HEK293 (cell line): ENCODE measurements around the gene WDR88.

Experiments
- CTCF ChIA-PET: fragments of 350-600 bp; formaldehyde crosslinking; extraction: SDS; loops from one replicate; lab custom pipeline; 2021; ENCODE audit warnings: antibody characterized with exemption; lab: Yijun Ruan, JAX
- POLR2A ChIA-PET: fragments of 300-600 bp; formaldehyde crosslinking; extraction: SDS; loops from one replicate; lab custom pipeline; 2020; ENCODE audit warnings: antibody characterized with exemption, inconsistent platforms; lab: Yijun Ruan, JAX
- H3K27ac ChIP-seq: fragments of 200-500 bp; sonication (Bioruptor generic); 2 replicates; pipeline ENCODE4 v1.5.1; 2014; ENCODE audit warnings: low read depth, low read length, control low read depth, inconsistent platforms; ENCODE audit errors: extremely low read depth
- H3K36me3 ChIP-seq, 2 experiments: fragments of 200-500 bp in 1 of 2; sonication (Bioruptor generic) in 1 of 2; 1 replicate in 1 of 2; 2 replicates in 1 of 2; pipeline ENCODE4 v1.5.1; 2014 to 2017; ENCODE audit warnings: inconsistent platforms in 2 of 2, low read length in 2 of 2; ENCODE audit not compliant: control insufficient read depth in 2 of 2, insufficient read depth in 1 of 2
- H3K4me1 ChIP-seq: fragments of 200-500 bp; sonication (Bioruptor generic); 2 replicates; pipeline ENCODE4 v1.5.1; 2014; ENCODE audit warnings: mild to moderate bottlenecking, low read length, inconsistent platforms; ENCODE audit not compliant: control insufficient read depth, insufficient read depth
- H3K4me3 ChIP-seq: 2 replicates; pipeline ENCODE4 v1.5.1; 2011; ENCODE audit warnings: low read depth, mild to moderate bottlenecking, control low read depth, low read length, moderate library complexity
- H3K9me3 ChIP-seq: fragments of 200-500 bp; sonication (Bioruptor generic); 2 replicates; pipeline ENCODE4 v1.5.1; 2014; ENCODE audit warnings: low read depth, low read length, inconsistent platforms; ENCODE audit not compliant: control insufficient read depth, insufficient read depth
- ATF2 ChIP-seq: fragments of 450-650 bp; formaldehyde crosslinking; IDR thresholded peaks from 2 replicates; pipeline ENCODE4 v1.5.1; 2016; ENCODE audit warnings: missing biosample characterization, missing genetic modification characterization, low read depth
- CTCF ChIP-seq: fragments of 450-650 bp; formaldehyde crosslinking; IDR thresholded peaks from 2 replicates; pipeline ENCODE4 v1.5.1; 2016; ENCODE audit warnings: missing biosample characterization, missing genetic modification characterization
- KLF1 ChIP-seq: fragments of 450-650 bp; formaldehyde crosslinking; IDR thresholded peaks from 2 replicates; pipeline ENCODE4 v1.5.1; 2016; ENCODE audit warnings: missing biosample characterization, missing genetic modification characterization
- OSR2 ChIP-seq: fragments of 450-650 bp; formaldehyde crosslinking; IDR thresholded peaks from 2 replicates; pipeline ENCODE4 v1.5.1; 2016; ENCODE audit warnings: missing biosample characterization, missing genetic modification characterization
- SCRT1 ChIP-seq: fragments of 450-650 bp; formaldehyde crosslinking; IDR thresholded peaks from 2 replicates; pipeline ENCODE4 v1.5.1; 2016; ENCODE audit warnings: missing biosample characterization, missing genetic modification characterization, borderline replicate concordance
- SCRT2 ChIP-seq: fragments of 450-650 bp; formaldehyde crosslinking; IDR thresholded peaks from 2 replicates; pipeline ENCODE4 v1.5.1; 2016; ENCODE audit warnings: missing biosample characterization, missing genetic modification characterization
- ZBTB1 ChIP-seq: fragments of 450-650 bp; formaldehyde crosslinking; IDR thresholded peaks from 2 replicates; pipeline ENCODE4 v1.5.1; 2016; ENCODE audit warnings: missing biosample characterization, missing genetic modification characterization
- ZBTB10 ChIP-seq: fragments of 450-650 bp; formaldehyde crosslinking; IDR thresholded peaks from 2 replicates; pipeline ENCODE4 v1.5.1; 2016; ENCODE audit warnings: missing biosample characterization, missing genetic modification characterization
- ZFHX2 ChIP-seq: fragments of 450-650 bp; formaldehyde crosslinking; conservative IDR thresholded peaks from 2 replicates; pipeline ENCODE4 v1.5.1; 2016; ENCODE audit warnings: missing biosample characterization, missing genetic modification characterization
- ZNF148 ChIP-seq: fragments of 450-650 bp; formaldehyde crosslinking; IDR thresholded peaks from 2 replicates; pipeline ENCODE4 v1.5.0; 2017; ENCODE audit warnings: missing biosample characterization, missing genetic modification characterization, borderline replicate concordance
- ZNF350 ChIP-seq: fragments of 450-650 bp; formaldehyde crosslinking; IDR thresholded peaks from 2 replicates; pipeline ENCODE4 v1.5.0; 2017; ENCODE audit warnings: missing biosample characterization, mild to moderate bottlenecking, missing genetic modification characterization
- ZNF398 ChIP-seq: fragments of 450-650 bp; formaldehyde crosslinking; IDR thresholded peaks from 2 replicates; pipeline ENCODE4 v1.5.1; 2017; ENCODE audit warnings: missing biosample characterization, missing genetic modification characterization
- ZNF521 ChIP-seq: fragments of 450-650 bp; formaldehyde crosslinking; IDR thresholded peaks from 2 replicates; pipeline ENCODE4 v1.5.1; 2017; ENCODE audit warnings: missing biosample characterization, mild to moderate bottlenecking, missing genetic modification characterization
- ZNF580 ChIP-seq: fragments of 450-650 bp; formaldehyde crosslinking; IDR thresholded peaks from 2 replicates; pipeline ENCODE4 v1.5.1; 2016; ENCODE audit warnings: missing biosample characterization, missing genetic modification characterization
- ZNF623 ChIP-seq: fragments of 450-650 bp; formaldehyde crosslinking; IDR thresholded peaks from 2 replicates; pipeline ENCODE4 v1.5.1; 2016; ENCODE audit warnings: missing biosample characterization, missing genetic modification characterization
- ZNF664 ChIP-seq: fragments of 450-650 bp; formaldehyde crosslinking; IDR thresholded peaks from 2 replicates; pipeline ENCODE4 v1.5.1; 2016; ENCODE audit warnings: missing biosample characterization, missing genetic modification characterization
- ZNF670 ChIP-seq: fragments of 450-650 bp; formaldehyde crosslinking; IDR thresholded peaks from 2 replicates; pipeline ENCODE4 v1.5.1; 2016; ENCODE audit warnings: missing biosample characterization, missing genetic modification characterization, low read depth

The WDR88 gene

GRCh38 chr19:33132021-33132420, at the start of gene WDR88:
TSS of gene WDR88 (plus strand) at chr19:33132114. CDS start at chr19:33132170, 56 bp downstream.
- Histone ChIP-seq H3K4me1 (peaks cover 9% of the 10 kb centered on the region), H3K9me3 (no peaks in the 10 kb centered on the region), H3K36me3 (peaks cover 21 to 56% of the 10 kb centered on the region in 2 experiments)
- CTCF ChIA-PET, result interaction anchor here (0.6 to 15.4 kb wide), 3 partner anchors 12 to 54 kb away, joined by 4 to 271 read pairs (median 6); no protein-coding TSS in a partner anchor
- TF ChIP-seq ZNF580 (tag by site-specific recombination) (no peak), SCRT1 (tag by site-specific recombination) (no peak), KLF1 (tag by site-specific recombination) (no peak)
- TF ChIP-seq, all 188 proteins: peak for 0
- Histone ChIP-seq H3K4me3 (no peak within 1 kb of the TSS), H3K27ac (no peak within 1 kb of the TSS)
- POLR2A ChIA-PET, result interaction anchor here (1.2 kb wide), 1 partner anchor 45 kb away, joined by 4 read pairs; no protein-coding TSS in a partner anchor

- ChIA-PET CTCF (interaction anchor here (1.0 to 3.0 kb wide), 6 partner anchors 32 to 109 kb away, joined by 3 to 16 read pairs (median 3); no protein-coding TSS in a partner anchor), POLR2A (interaction anchor here (0.5 to 1.0 kb wide), 3 partner anchors 16 to 38 kb away, joined by 3 to 4 read pairs (median 4); no protein-coding TSS in a partner anchor)
- H3K4me3 ChIP-seq, result no peak overlapping the region
- 0 out of 2 replicates have a peak overlapping the region, but pooled peaks have one; percentile 31 for H3K27ac ChIP-seq
- TF ChIP-seq SCRT1 (tag by site-specific recombination) (peak; percentile 65; the same call in 1 of the 2 replicates), ZNF664 (peak; percentile 52), ZNF623 (tag by site-specific recombination) (no peak), SCRT2 (peak; percentile 69), ZBTB1 (tag by site-specific recombination) (no peak), ZBTB10 (tag by site-specific recombination) (no peak)
- TF ChIP-seq, all 188 proteins: peak for 3
- no peaks in the 10 kb centered on the region; the same call in none of the 2 replicates for H3K9me3 ChIP-seq
- peaks cover 16 to 56% of the 10 kb centered on the region in 2 experiments for H3K36me3 ChIP-seq
- peaks cover 10% of the 10 kb centered on the region for H3K4me1 ChIP-seq
These were observed 46.3 kb upstream of the WDR88 start for GRCh38 chr19:33085570-33086128.

GRCh38 chr19:33086955-33087354, 45.0 kb upstream of the WDR88 start:
- POLR2A ChIA-PET, result no interaction called here
- CTCF ChIA-PET, result interaction anchor here (1.4 to 3.0 kb wide), 2 partner anchors 32 to 111 kb away, joined by 3 to 16 read pairs; no protein-coding TSS in a partner anchor
- H3K9me3 ChIP-seq, result no peaks in the 10 kb centered on the region; the same call in 1 of the 2 replicates
- H3K4me1 ChIP-seq, result peaks cover 5% of the 10 kb centered on the region; the same call in 1 of the 2 replicates
- H3K36me3 ChIP-seq, result peaks cover 26 to 70% of the 10 kb centered on the region in 2 experiments
- no peak overlapping the region for H3K4me3 ChIP-seq
- peak overlapping the region; percentile 24; the same call in 1 of the 2 replicates for H3K27ac ChIP-seq
- no peak for TF ChIP-seq ZFHX2 (tag by site-specific recombination)
- no peak for TF ChIP-seq OSR2 (tag by site-specific recombination)
- no peak for TF ChIP-seq CTCF
- no peak for TF ChIP-seq ZNF521 (tag by site-specific recombination)
- no peak for TF ChIP-seq ZNF398 (tag by site-specific recombination)
- TF ChIP-seq ZNF148, result no peak
- TF ChIP-seq ZNF670, result no peak
- no peak for TF ChIP-seq ZNF350
- no peak for TF ChIP-seq ATF2
